ENCODE data around the gene SLC25A22.

The SLC25A22 gene

DNA sequence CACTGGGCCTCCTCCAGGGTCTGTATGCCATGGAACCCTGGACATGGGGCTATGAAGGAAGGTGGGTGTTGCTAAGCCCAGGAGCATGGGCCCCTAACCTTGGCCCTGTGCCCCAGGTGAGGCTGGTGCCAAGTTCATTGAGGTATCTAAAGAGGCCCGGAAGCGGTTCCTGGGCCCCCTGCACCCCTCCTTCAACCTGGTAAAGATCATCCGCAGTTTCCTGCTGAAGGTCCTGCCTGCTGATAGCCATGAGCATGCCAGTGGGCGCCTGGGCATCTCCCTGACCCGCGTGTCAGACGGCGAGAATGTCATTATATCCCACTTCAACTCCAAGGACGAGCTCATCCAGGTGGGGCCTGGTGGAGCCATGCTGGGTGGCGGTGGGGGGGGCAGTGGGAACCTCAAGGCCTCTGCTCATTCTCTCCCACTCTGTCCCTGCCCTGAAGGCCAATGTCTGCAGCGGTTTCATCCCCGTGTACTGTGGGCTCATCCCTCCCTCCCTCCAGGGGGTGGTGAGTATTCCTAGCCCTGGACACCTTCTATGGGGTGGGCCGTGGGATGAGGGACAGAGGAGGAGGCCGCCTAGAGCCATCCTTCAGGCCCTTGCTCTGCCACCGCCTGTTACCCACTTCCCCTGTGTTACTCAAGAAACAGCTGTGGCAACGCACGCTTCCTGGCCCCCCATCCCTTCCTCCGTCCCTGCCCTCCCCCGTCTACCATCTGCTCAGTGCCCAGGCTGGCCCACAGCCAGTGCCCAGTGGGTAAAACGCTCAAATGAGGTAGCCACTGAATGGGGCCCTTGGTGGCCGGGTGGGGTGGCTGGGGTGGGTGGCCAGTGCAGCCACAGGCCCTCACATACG is 23.7 kb upstream of the SLC25A22 start:
- DNase-seq: no peak

DNA sequence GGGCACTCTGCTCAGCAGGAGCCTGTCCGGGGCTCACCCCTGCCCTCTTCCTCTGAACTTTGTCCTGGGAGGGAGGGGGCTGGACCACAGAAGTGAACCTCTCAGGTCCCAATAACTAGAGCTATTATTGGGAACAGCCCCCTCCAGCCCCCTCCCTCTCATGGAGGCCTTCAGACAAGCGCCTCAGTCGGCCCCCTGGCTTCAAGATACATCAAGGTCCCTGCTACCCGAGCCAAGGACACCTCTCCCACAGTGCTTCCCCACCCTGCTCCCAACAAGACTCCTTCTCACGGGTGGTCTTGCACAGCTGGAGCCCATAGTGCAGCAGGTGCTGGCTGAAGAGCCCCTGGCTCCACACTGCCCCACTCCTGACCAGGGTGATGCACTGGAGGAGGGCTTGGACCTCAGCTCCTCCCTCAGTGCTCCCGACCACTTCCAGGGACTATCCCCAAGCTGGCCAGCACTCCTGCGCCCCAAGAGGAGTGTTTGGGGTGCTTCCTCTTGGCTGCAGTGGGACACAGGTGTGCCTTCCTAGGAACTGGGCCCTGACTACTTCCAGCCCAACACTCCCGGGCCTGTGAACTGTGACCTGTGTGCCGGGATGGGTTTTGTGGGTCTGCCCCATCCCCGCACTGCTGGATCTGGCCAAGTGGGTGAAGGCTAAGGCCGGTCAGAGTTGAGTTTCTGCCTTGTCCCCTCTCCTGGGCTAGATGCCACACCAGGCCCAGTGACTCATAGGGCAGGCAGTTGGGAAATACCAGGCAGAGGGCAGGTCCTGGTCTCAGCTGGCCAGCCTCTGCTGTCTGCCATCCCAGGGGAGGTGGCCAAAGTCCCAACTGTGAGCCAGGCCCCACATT is 22.8 kb upstream of the SLC25A22 start:
- peak; percentile 65 for DNase-seq

DNA sequence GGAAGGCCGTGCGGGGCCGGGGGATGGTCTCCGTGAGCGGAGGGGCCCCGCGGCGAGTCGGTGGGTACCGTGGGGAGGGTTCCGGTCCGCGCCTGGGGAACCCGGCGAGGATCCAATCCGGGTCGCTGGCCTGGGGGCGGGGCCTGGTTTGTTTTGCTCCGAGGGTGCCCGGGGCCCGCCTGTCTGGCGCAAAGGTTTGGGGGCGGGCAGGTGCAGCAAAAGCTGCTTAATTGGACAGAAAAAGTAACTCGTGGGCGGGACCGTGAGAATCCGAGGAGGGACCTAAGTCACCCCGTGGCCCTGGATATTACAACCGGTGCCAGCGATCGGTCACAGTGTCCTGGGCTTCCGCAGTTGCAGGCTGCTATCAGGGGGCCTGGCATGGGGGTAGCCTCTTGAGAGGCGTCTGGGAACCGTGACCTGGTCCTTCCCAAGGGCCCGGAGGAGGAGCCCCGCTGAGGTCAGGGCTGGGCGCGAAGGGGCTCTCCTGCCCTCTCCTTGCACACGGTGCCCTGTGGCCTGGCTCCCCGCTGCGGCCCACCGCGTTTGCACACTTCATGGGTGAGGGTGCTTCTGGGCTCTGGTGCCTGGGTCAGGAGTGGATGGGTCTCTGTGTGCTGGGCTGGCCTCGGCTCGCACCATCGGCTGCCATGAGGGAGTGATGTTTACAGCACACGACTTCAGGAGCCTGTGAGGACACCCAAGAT is 22.0 kb upstream of the SLC25A22 start:
- peak; percentile 96 for DNase-seq

DNA sequence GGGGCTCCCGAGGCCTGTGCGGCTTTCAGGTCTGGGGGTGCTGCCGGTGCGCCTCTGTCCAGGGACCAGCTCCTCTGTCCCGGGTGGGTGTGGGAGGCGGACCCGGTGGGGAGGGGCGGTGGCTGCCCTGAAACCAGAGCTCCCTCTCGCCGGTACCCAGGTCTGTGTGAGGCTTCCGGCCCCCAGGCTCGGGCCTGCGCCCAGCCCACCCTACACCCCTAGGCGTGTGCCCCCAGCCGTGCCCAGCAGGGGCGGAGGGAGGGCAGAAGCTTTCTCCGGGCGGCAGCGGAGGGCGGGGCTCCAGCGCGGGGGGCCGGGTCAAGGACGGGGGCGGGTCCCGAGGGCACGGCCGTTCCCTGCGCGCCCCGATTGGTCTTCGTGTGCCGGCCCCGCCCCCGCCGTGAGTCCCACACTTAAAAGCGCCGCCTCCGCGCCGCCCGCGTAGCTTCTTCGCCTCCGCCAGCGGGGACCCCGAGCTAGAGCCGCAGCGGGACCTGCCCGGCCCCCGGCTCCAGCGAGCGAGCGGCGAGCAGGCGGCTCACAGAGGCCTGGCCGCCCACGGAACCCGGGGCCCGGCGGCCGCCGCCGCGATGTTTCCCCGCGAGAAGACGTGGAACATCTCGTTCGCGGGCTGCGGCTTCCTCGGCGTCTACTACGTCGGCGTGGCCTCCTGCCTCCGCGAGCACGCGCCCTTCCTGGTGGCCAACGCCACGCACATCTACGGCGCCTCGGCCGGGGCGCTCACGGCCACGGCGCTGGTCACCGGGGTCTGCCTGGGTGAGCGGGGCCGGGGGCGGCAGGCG is 21.2 kb upstream of the SLC25A22 start:
- peak; percentile 92 for DNase-seq

DNA sequence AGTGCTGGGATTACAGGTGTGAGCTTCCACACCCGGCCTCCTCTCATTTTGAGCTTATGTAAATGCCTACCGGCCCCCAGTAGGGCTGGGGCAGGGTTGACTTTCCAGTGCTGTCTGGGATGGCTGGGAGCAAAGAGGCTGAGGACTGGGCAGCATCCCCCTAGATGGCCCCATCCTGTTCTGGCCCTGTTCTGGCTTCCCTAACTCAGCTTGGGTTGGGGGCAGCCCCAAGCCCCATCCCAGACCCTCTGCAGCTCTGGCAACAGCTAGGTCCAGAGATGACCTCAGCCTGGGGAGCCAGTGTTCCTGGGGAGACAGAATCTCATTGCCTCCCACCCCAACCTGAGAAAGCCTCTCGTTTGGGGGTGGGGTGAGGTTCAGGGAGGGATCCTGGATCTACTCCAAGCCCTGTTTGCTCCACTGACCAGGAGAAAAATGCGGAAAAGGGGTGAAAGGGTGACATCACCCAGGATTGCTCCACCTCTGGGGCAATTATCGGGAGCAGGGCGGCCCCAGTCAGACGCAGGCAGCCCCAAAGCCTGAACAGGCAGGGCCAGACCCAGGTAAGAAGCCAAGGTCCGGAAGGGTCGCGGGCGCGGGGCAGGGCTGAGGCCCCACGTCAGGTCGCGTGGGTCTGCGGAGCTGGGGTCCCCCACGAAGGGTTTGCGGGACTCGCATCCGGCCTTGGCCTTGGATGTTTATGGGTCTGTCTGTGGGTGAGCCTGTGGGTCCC is 20.5 kb upstream of the SLC25A22 start, which contains the start of gene PNPLA2:
PNPLA2 (plus strand) TSS at position 519 of the 733 bp plus-strand sequence. CDS start 805 bp downstream, outside the sequence.
- DNase-seq: no peak

DNA sequence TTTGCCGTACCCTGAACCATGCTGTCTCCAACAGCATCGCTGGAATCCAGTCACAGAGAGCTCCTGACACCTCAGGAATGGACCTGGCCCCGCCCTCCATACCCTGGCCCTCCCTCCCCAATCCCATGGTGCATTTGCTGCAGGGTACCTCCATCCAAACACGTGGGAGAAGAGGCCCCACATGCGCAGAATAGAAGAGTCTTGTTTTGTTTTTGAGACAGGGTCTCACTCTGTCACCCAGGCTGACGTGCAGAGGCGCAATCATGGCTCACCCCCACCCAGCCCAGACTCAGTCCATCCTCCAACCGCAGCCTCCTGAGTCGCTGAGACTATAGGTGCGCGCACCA is 18.3 kb upstream of the SLC25A22 start:
- DNase-seq: no peak

DNA sequence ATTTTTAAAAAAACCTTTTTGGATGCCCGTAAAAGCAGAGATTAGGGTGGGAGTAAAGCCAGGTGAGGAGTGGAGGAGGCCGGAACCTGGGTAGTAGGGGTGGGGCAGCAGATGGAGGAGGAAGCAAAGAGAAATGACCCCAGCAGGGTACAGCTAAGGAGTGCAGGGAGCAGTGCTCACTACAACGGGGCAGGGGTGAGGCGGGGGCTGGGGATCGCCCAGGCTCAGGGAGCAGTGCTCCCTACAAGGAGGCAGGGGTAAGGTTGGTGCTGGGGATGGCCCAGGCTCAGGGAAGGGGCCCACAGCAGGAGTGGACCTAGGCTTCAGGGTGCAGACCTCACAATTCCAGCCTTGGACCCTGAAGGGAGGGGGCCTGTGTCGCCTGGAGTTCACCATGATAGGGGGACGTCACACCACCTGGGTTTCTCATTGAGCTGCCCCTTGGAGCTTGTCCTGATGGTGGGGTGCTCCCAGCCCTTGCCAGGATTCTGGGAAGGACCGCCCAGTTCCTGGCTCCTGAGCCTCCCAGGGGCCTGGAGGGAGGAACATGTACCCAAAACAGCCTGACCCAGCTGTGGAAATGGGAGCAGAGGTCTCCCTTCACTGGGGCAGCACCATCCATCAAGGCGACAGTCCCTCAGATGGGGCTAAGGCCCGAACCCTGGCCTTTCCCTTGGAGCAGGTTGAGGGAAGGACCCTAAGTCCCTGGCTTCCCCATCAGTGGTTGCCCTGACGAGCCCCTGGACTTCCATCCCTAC is 17.8 kb upstream of the SLC25A22 start:
- no peak for DNase-seq

DNA sequence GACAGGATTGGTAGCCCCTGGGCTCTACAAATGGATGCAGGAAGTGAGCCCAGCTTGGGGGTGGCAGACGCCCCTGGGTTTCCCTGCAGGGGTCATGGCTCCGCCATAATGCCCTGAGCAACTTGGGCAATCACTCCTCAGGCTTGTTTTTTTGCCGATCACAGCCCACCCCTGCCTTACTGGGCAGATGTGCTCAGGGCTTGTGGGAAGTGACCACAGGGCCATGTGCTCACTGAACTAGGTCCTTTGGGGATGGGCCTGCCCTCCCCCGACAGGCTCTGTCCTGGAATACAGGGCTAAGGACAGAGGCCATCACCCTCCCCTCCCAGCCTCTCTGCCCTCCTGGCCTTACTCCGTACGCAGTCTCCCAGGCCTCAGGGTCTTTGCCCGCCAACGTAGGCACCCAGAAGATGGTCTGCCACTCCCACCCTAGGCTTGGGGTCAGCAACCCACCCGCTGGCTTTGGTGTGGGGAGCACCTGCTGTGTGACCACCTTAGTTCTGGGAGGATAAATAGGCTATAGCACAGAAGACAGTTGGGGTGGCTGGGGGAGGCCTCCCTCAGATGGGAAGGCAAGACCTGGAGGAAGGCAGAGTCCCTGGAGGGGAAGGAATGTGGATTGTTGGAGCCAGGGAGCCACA is 15.5 kb upstream of the SLC25A22 start:
- no peak for DNase-seq

DNA sequence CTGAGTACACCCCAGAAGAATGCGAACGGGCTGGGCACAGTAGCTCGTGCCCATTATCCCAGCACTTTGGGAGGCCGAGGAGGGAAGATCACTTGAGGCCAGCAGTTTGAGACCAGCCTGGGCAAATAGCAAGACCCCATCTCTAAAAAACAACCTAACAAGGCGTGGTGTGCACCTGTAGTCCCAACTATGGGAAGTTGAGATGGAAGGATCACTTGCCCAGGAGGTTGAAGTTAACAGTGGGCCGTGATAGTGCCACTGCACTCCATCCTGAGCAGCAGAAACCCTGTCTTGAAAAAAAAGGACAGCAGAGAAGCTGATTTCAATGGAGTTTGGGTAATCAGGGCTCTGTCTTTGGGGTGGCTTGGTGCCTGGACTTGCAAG is 15.0 kb upstream of the SLC25A22 start:
- no peak for DNase-seq

DNA sequence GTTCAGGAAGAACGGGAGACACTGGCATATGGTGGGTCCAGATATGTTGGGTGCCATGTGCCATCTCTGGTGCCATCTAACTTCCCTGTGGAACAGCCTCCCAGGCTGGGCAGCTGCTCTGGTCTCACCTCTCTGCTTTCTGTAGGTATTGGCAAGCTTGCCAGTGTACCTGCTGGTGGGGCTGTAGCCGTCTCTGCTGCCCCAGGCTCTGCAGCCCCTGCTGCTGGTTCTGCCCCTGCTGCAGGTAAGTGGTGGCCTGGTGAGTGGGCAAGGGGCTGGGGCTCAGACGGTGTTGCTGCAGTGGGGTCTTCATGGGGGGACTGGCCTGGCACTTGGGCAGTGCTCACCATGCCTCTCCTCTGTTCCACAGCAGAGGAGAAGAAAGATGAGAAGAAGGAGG is 14.3 kb upstream of the SLC25A22 start:
- DNase-seq: no peak

DNA sequence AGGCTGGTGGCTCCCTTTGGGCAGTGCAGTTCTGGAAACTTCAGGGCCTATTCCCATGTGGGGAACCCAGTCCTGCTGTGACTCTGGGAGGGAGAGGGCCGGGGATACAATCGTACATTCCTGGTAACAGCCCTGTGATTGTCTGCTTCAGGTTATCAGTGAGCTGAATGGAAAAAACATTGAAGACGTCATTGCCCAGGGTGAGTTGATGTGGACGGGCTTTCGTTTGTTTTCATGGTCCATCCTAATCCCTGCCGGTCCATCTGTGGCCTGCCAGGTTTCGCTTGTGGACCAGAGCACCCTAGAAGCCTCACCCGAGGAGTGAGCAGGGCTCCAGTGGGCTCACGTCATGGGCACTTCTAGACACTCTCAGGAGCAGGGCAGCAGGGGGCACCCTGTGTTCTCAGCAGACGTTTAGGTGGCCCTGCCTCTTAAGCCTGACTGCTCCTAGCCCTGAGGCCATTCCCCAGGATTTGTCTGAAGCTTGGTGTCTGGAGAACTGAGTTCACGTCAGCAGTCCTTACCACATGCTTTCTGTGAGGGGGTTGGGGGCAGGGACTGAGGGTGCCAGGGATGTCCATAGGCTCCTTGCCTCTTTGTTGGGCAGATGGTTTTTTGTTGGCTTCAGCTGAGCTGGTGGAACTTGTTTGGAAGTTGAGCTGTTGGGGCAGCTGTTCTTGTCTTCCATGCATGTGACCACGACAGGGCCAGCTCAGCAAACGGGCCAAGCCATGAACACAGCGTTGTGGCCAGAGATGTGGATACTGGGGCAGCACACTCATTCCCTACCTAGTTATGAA is 13.6 kb upstream of the SLC25A22 start:
- no peak for DNase-seq

DNA sequence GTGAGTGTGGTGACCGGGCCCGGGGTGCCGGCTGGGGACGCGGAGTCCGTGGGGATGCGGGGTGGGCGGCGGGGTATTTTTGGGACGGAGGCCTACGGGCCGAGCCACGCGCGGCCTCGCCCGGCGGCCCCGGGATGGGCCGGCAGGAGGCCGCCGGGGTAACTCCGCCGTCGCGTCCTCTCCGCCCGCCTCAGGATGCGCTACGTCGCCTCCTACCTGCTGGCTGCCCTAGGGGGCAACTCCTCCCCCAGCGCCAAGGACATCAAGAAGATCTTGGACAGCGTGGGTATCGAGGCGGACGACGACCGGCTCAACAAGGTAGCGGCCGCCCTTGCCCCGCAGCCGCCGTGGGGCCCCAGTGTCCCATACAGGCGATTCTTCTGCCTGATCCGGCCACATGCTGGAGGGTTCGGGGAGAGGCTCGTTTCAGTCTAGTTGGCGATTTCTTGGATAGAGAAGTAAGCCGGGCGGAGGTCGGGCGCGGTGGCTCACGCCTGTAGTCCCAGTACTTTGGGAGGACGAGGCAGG is 12.0 kb upstream of the SLC25A22 start:
- peak; percentile 40 for DNase-seq

DNA sequence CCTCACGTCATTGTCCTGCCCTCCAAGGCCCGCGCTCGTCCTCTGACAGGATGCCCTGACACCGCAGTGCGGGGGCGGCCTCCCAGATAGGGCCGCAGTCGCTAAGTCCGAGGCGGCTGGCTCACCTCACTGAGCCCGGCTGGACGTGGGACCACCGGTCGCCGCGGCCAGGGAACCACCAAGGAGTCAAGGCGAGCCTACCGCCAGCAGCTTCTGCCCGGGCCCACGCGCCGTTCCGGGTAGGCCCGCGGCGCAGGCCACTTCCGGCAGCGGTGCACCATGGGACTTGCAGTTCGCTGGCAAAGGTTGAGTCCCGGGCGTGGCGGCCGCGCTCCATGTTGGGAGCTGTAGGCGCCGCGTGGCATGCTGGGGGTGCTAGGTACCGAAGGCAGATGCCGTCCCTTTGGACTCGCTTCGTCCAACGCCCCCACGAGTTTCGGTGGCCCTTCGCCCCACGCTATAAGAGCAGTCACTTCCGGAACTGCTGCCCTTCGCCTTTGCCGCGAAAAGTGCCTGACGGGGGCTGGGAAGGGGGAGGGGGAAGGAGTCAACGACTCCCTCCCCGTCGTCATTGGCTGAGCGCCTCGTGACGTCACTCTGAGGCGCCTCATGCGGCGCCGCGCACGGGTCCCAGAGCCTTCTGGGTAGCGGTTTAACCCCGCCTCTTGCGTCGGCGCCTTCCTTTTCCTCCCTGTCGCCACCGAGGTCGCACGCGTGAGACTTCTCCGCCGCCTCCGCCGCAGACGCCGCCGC is 11.4 kb upstream of the SLC25A22 start, which contains the start of gene RPLP2:
RPLP2 (plus strand) TSS at position 681 of the 753 bp plus-strand sequence. CDS start 268 bp downstream, outside the sequence.
- peak; percentile 97 for DNase-seq

DNA sequence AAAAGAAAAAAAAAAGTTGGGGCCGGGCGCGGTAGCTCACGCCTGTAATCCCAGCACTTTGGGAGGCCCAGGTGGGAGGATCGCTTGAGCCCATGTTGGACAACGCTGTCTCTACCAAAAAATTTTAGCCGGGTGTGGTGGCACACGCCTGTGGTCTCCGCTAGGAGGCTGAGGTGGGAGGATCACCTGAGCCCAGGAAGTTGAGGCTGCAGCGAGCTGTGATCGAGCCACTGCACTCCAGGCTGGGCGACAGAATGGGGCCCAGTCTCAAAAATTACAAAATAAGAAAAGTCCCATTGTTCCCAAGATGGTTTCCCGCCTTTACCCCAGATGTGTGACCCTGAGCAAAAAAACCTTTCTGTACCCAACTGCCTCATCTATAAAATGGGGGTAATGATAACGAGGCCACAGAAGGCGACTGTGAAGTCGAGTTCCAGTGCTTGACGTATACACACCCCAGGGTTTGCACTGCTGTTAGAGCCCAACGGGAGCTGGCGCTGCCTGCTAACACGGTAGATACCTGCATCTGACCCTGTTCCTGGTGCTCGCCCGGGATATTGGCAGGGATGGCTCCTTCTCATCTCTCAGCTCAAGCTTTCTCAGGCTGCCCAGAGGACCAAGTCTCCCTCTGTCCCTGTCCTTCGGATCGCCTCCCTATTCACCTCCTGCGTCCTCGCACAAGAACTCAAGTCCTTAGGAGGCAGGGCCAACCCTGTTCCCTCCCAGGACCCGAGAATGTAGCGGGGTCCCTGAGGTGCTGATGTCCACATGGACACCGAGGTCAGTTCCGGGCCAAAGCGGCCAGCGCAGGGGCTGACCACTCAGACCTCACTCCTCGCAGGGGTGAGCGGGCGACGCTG is 10.6 kb upstream of the SLC25A22 start:
- no peak for DNase-seq

DNA sequence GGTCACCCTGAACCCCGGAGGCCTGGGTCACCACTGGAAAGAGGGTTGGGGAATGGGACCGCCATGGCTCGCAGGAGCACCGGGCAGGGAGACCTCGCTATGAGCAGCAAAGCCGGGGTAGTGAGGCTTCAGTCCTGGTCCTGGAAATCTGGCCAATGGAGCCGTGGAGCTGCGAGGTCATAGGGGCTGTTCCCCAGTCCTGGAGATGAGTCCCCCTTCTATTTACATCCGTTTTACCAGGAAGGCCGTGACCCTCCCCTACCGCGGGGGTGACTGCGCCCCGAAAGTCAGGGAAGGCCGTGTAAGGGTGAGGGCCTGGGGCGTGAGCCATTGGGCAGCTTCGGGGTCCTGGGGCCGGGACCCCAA is 6.5 kb upstream of the SLC25A22 start:
- no peak for DNase-seq

DNA sequence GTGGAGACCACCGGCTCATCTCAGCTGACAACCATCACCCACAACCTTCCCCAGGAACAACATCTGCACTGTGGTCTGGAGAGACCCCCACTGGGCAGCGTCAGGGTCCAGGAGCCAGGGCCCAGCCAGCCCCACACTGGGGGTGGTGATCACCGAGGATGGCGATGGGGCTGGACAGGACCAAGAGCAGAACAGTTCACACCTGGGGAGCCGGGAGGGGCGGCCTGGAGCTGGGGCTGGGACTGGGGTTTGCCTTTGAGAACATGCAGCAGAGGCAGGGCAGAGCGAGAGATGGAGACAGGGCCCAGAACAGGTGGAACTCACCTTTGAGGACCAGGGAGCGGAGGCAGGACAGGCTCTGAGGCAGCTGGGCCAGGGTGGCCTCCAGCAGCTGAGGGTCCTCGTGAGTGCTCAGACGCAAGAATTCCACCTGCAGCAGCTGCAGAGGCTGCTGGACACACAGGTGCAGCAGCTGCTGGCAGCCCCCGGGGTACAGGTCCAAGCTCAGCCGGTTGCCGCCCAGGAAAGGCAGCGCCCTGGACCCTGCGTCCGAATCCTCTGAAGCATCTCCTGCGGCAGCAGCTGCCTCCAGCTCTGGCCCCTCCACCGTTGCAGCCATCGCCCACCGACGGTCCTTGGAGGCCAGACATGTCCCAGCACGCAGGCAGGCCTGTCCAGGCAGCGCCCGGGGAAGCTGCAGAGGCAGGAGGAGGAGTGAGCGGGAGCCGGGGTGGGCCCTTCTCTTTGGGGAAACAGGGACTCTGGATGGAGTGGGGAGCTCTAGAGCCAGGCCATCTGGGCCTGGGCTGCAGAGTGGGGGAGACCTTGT is 5.9 kb upstream of the SLC25A22 start:
- no peak for DNase-seq

DNA sequence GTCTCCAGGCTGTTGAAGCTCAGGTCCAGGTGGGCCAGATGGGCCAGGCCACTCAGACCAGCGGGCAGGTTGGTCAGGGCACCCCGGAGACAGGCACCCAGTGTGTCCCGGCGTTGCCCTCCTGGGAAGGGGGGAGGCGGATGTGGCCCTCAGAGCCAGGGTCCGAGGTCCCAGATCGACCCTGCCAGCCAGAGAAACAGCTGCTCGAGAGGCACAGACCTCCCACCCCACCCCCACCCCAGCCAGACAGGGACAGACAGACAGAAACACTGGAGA is 5.3 kb upstream of the SLC25A22 start:
- DNase-seq: no peak

Data from CD4-positive, alpha-beta T cell treated with Interleukin-15 for 1 hour (primary cell).